OCI-LY7 (cell line): ENCODE results near the gene MACF1.

Experiments
- EZH2phosphoT487 ChIP-seq: fragments of 200-600 bp; sonication (generic); IDR thresholded peaks from 2 replicates; pipeline ENCODE4 v1.6.1; 2018; ENCODE audit warnings: low read depth, borderline replicate concordance, mild to moderate bottlenecking, mixed run types, antibody characterized with exemption, low read length, moderate library complexity, mixed read lengths
- TF ChIP-seq, protein P1 (sequence below): fragments of 200-600 bp; sonication (generic); conservative IDR thresholded peaks from 2 replicates; pipeline ENCODE4 v1.5.1; 2014; ENCODE audit warnings: mild to moderate bottlenecking, antibody characterized with exemption, low read length, moderate library complexity, mixed read lengths

DNA sequence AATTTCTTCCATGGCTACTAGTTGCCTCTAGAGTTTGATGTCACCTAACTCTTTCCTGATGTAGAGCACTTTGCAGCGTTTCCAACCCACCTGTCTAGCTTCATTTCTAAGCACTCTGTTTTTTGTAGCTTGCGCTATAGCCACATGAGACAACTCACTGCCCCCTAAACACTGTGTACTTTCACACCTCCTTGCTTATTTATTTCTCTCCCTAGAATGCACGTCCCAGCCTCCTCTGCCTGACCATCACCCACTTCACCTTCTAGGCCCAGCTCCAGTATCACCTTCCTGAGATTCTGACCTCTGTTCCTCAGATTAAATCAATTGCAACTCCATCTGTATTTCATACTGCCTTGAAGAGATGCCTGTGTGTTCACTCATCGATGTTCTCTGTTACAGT lies 32.5 kb downstream of the MACF1 start:
- TF ChIP-seq, protein P1, sequence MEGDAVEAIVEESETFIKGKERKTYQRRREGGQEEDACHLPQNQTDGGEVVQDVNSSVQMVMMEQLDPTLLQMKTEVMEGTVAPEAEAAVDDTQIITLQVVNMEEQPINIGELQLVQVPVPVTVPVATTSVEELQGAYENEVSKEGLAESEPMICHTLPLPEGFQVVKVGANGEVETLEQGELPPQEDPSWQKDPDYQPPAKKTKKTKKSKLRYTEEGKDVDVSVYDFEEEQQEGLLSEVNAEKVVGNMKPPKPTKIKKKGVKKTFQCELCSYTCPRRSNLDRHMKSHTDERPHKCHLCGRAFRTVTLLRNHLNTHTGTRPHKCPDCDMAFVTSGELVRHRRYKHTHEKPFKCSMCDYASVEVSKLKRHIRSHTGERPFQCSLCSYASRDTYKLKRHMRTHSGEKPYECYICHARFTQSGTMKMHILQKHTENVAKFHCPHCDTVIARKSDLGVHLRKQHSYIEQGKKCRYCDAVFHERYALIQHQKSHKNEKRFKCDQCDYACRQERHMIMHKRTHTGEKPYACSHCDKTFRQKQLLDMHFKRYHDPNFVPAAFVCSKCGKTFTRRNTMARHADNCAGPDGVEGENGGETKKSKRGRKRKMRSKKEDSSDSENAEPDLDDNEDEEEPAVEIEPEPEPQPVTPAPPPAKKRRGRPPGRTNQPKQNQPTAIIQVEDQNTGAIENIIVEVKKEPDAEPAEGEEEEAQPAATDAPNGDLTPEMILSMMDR: no peak
- no peak for TF ChIP-seq EZH2phosphoT487
